GM12878 (cell line): Measurements from ENCODE around the gene FKBP9. TPM values are rescaled to one million over a fixed set of nuclear protein-coding genes. Genes with fewer than 3 reads are reported as not detected.

Source experiments
- ATAC-seq: fragments of 200-7000 bp; cut with Tn5 transposase; 3 replicates; pipeline ENCODE4 v1.9.1; 2020; ENCODE audit warnings: mild to moderate bottlenecking, moderate library complexity
- BruUV-seq: library from RNA; stranded (reverse); fragments of 400-500 nt; replicated peaks from 2 replicates; lab custom pipeline; 2021; lab: Mats Ljungman, UMichigan
- CTCF ChIA-PET: fragments of 300-600 bp; sonication (Branson Sonifier 250); formaldehyde crosslinking; extraction: SDS; loops from one replicate; lab custom pipeline; 2021; ENCODE audit warnings: inconsistent platforms; lab: Yijun Ruan, JAX
- POLR2A ChIA-PET: fragments of 350-600 bp; formaldehyde crosslinking; extraction: SDS; loops from one replicate; lab custom pipeline; 2021; ENCODE audit warnings: inconsistent platforms; lab: Charles Lee
- RAD21 ChIA-PET: fragments of 300-600 bp; sonication (Branson Sonifier 250); formaldehyde crosslinking; loops from one replicate; lab custom pipeline; 2023; ENCODE audit warnings: antibody characterized with exemption; ENCODE audit not compliant: unreplicated experiment; lab: Charles Lee
- SMC1A ChIA-PET: fragments of 300-600 bp; sonication (Branson Sonifier 250); formaldehyde crosslinking; loops from one replicate; lab custom pipeline; 2023; ENCODE audit not compliant: unreplicated experiment, uncharacterized antibody; lab: Charles Lee
- DNase-seq: peaks from one replicate; pipeline ENCODE4 v3.0.0-alpha.2; 2011; ENCODE audit warnings: low read depth, low spot score
- FAIRE-seq: peaks from 3 replicates; lab custom pipeline; 2011; peaks lifted over from hg19 to GRCh38; lab: Jason Lieb, UNC
- H2AFZ ChIP-seq: 2 replicates; pipeline ENCODE4 v1.6.0; 2011; ENCODE audit warnings: low read depth, low read length, control low read depth; ENCODE audit not compliant: control insufficient read depth
- H3K27ac ChIP-seq: 2 replicates; pipeline ENCODE4 v1.5.1; 2011; ENCODE audit warnings: control low read depth; ENCODE audit not compliant: control insufficient read depth, insufficient read depth
- H3K27me3 ChIP-seq, 2 experiments: replicated peaks in 1 of 2; 2 replicates each; pipeline versions ENCODE4 v1.6.0 to v1.6.1; 2011; ENCODE audit warnings: low read length in 1 of 2; ENCODE audit not compliant: control insufficient read depth in 2 of 2, insufficient read depth in 2 of 2
- H3K36me3 ChIP-seq, 2 experiments: 2 replicates each; pipeline ENCODE4 v1.5.1; 2011; ENCODE audit warnings: low read length in 1 of 2; ENCODE audit not compliant: control insufficient read depth in 2 of 2, insufficient read depth in 2 of 2
- H3K4me1 ChIP-seq: 2 replicates; pipeline ENCODE4 v1.6.1; 2011; ENCODE audit warnings: mild to moderate bottlenecking, low read length, moderate library complexity, mixed read lengths; ENCODE audit not compliant: control insufficient read depth, insufficient read depth
- H3K4me2 ChIP-seq: 2 replicates; pipeline ENCODE4 v1.6.0; 2011; ENCODE audit warnings: control low read depth; ENCODE audit not compliant: control insufficient read depth, insufficient read depth
- H3K4me3 ChIP-seq: fragments of 200-600 bp; sonication (generic); 2 replicates; pipeline ENCODE4 v1.5.1; 2016
- H3K79me2 ChIP-seq: 2 replicates; pipeline ENCODE4 v1.6.0; 2011; ENCODE audit warnings: low read length; ENCODE audit not compliant: control insufficient read depth, insufficient read depth
- H3K9ac ChIP-seq: 2 replicates; pipeline ENCODE4 v1.8.0; 2011; ENCODE audit warnings: low read length, control low read depth, mixed read lengths; ENCODE audit not compliant: control insufficient read depth, insufficient read depth
- H3K9me3 ChIP-seq: replicated peaks from 3 replicates; pipeline ENCODE4 v1.5.1; 2011; ENCODE audit warnings: mild to moderate bottlenecking, low read length; ENCODE audit not compliant: control insufficient read depth, insufficient read depth
- H4K20me1 ChIP-seq: 2 replicates; pipeline ENCODE4 v1.6.0; 2011; ENCODE audit not compliant: control insufficient read depth, insufficient read depth
- BCL11A ChIP-seq: IDR thresholded peaks from 2 replicates; pipeline ENCODE4 v1.6.1; 2011; ENCODE audit warnings: low read depth, low read length
- CHD1 ChIP-seq: IDR thresholded peaks from 2 replicates; pipeline ENCODE4 v1.6.1; 2012; ENCODE audit warnings: low read depth, low read length, improper control_type of control experiment
- EZH2 ChIP-seq: IDR thresholded peaks from 2 replicates; pipeline ENCODE4 v1.6.1; 2012; ENCODE audit warnings: low read depth, mild to moderate bottlenecking, control low read depth, inconsistent platforms, low read length, borderline replicate concordance; ENCODE audit not compliant: control insufficient read depth
- HDGF ChIP-seq: fragments of 450-650 bp; IDR thresholded peaks from 2 replicates; pipeline ENCODE4 v1.6.1; 2016; ENCODE audit warnings: antibody characterized with exemption
- MEF2A ChIP-seq: IDR thresholded peaks from 2 replicates; pipeline ENCODE4 v1.6.1; 2011; ENCODE audit warnings: low read depth, mild to moderate bottlenecking, low read length, moderate library complexity; ENCODE audit not compliant: insufficient read depth
- MTA2 ChIP-seq: fragments of 450-650 bp; IDR thresholded peaks from 2 replicates; pipeline ENCODE4 v1.6.1; 2016; ENCODE audit warnings: low read depth, mild to moderate bottlenecking, moderate library complexity
- MYB ChIP-seq: fragments of 150-350 bp; IDR thresholded peaks from 2 replicates; pipeline ENCODE4 v1.6.1; 2014; ENCODE audit warnings: mild to moderate bottlenecking, low read depth, low read length, borderline replicate concordance
- POLR2A ChIP-seq: IDR thresholded peaks from 2 replicates; pipeline ENCODE4 v1.6.1; 2011; ENCODE audit warnings: low read depth, mild to moderate bottlenecking, low read length
- RAD21 ChIP-seq: IDR thresholded peaks from 2 replicates; pipeline ENCODE4 v1.6.1; 2011; ENCODE audit warnings: mild to moderate bottlenecking, low read depth, low read length, moderate library complexity; ENCODE audit not compliant: insufficient read depth
- TCF7 ChIP-seq: IDR thresholded peaks from 2 replicates; pipeline ENCODE4 v1.6.1; 2014; ENCODE audit warnings: antibody characterized with exemption, borderline replicate concordance
- WGBS: methylation state at CpG from one replicate; pipeline ENCODE4 v1.1.6; 2016; ENCODE audit warnings: low lambda C conversion rate; ENCODE audit not compliant: insufficient replicate concordance, insufficient coverage; ENCODE audit errors: missing lambda C conversion rate; 5-methylcytosine and 5-hydroxymethylcytosine counted together
- in situ Hi-C: fragments of 300-500 bp; cut with MboI; formaldehyde crosslinking; loops from 9 replicates; pipeline ENCODE4 v1.14.3; 2018; ENCODE audit warnings: mixed read lengths
- intact Hi-C: fragments of 100-400 bp; cut with micrococcal nuclease; formaldehyde crosslinking; loops from one replicate; pipeline ENCODE4 v1.14.2; 2022; ENCODE audit not compliant: unreplicated experiment
- polyA plus RNA-seq, 11 experiments: library from polyadenylated mRNA; depleted of rRNA in 4 of 11; unstranded in 6 of 11; stranded (reverse) in 5 of 11; fragments of >200 nt; fragmentation: Nextera tagmentation in 4 of 11; fragmentation: Illumina TruSeq in 1 of 11; extraction: Ambion mirVana in 4 of 11; extraction: Trizol in 1 of 11; gene quantifications; 1 replicate in 1 of 11; 2 replicates in 10 of 11; pipeline versions ENCODE4 v1.2.1 to v1.2.3, GENCODE V29; 2011 to 2016; ENCODE audit warnings: inconsistent platforms in 2 of 11, missing spikeins in 2 of 11, low read depth in 1 of 11
- total RNA-seq, 4 experiments: library from RNA; depleted of rRNA in 3 of 4; stranded (reverse); fragments of >200 nt in 3 of 4; fragmentation: Illumina TruSeq in 1 of 4; extraction: Trizol in 1 of 4; gene quantifications; 2 replicates each; pipeline versions ENCODE4 v1.2.1 to v1.2.3, GENCODE V29; 2013 to 2021
- TF ChIP-seq, protein P1 (sequence below): fragments of 450-650 bp; IDR thresholded peaks from 2 replicates; pipeline ENCODE4 v1.6.1; 2017; ENCODE audit warnings: mild to moderate bottlenecking
- TF ChIP-seq, protein P2 (sequence below): IDR thresholded peaks from 2 replicates; pipeline ENCODE4 v1.6.1; 2012; ENCODE audit warnings: improper control_type of control experiment, low read depth, low read length; ENCODE audit not compliant: insufficient replicate concordance

Gene FKBP9
- total and polyA plus RNA-seq, 10 of the 15 experiments (the other 5 are each of a cell fraction or from before 2014, with no cell fraction given), result 0.04 to 6.6 (median 2.6) TPM

DNA sequence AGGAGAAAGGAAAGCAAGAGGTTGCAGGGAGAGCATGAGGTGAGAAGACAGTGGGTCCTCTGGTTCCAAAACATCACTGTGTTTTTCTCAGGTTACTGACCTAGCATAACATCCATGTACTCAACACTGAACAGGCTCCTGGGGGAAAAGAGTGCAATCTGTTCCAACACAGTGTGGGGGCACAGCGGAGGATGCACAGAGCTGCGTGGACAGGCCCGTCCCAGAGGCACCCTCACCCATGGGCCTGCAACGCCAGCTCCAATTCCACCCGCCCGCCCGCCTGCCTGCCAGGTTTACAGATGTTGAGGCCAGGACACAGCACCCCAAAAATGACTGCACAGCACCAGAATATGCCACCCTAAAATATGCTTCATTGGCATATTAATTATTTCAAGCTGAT, 26.9 kb upstream of the FKBP9 start:
- TF ChIP-seq, protein P1, sequence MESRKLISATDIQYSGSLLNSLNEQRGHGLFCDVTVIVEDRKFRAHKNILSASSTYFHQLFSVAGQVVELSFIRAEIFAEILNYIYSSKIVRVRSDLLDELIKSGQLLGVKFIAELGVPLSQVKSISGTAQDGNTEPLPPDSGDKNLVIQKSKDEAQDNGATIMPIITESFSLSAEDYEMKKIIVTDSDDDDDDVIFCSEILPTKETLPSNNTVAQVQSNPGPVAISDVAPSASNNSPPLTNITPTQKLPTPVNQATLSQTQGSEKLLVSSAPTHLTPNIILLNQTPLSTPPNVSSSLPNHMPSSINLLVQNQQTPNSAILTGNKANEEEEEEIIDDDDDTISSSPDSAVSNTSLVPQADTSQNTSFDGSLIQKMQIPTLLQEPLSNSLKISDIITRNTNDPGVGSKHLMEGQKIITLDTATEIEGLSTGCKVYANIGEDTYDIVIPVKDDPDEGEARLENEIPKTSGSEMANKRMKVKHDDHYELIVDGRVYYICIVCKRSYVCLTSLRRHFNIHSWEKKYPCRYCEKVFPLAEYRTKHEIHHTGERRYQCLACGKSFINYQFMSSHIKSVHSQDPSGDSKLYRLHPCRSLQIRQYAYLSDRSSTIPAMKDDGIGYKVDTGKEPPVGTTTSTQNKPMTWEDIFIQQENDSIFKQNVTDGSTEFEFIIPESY, result no peak
- TF ChIP-seq BCL11A (no peak), MTA2 (no peak), CHD1 (no peak), EZH2 (no peak), POLR2A (no peak), HDGF (no peak), MEF2A (no peak), MYB (no peak), TCF7 (no peak), RAD21 (no peak)
- TF ChIP-seq, protein P2, sequence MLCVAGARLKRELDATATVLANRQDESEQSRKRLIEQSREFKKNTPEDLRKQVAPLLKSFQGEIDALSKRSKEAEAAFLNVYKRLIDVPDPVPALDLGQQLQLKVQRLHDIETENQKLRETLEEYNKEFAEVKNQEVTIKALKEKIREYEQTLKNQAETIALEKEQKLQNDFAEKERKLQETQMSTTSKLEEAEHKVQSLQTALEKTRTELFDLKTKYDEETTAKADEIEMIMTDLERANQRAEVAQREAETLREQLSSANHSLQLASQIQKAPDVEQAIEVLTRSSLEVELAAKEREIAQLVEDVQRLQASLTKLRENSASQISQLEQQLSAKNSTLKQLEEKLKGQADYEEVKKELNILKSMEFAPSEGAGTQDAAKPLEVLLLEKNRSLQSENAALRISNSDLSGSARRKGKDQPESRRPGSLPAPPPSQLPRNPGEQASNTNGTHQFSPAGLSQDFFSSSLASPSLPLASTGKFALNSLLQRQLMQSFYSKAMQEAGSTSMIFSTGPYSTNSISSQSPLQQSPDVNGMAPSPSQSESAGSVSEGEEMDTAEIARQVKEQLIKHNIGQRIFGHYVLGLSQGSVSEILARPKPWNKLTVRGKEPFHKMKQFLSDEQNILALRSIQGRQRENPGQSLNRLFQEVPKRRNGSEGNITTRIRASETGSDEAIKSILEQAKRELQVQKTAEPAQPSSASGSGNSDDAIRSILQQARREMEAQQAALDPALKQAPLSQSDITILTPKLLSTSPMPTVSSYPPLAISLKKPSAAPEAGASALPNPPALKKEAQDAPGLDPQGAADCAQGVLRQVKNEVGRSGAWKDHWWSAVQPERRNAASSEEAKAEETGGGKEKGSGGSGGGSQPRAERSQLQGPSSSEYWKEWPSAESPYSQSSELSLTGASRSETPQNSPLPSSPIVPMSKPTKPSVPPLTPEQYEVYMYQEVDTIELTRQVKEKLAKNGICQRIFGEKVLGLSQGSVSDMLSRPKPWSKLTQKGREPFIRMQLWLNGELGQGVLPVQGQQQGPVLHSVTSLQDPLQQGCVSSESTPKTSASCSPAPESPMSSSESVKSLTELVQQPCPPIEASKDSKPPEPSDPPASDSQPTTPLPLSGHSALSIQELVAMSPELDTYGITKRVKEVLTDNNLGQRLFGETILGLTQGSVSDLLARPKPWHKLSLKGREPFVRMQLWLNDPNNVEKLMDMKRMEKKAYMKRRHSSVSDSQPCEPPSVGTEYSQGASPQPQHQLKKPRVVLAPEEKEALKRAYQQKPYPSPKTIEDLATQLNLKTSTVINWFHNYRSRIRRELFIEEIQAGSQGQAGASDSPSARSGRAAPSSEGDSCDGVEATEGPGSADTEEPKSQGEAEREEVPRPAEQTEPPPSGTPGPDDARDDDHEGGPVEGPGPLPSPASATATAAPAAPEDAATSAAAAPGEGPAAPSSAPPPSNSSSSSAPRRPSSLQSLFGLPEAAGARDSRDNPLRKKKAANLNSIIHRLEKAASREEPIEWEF, result no peak
- in situ Hi-C loops, result no loop called here
- FAIRE-seq, result no peak
- H3K9me3 ChIP-seq, result no peaks in the 10 kb centered on the region
- H3K4me3 ChIP-seq, result no peak overlapping the region
- intact Hi-C loops, result no loop called here
- RAD21 ChIA-PET, result no interaction called here
- H3K27ac ChIP-seq, result no peak overlapping the region
- H3K4me2 ChIP-seq, result no peak overlapping the region
- H4K20me1 ChIP-seq, result no peaks in the 10 kb centered on the region
- no peaks in the 10 kb centered on the region; the same call in 1 of the 2 replicates for H3K4me1 ChIP-seq
- POLR2A ChIA-PET, result no interaction called here
- BruUV-seq, result no TSS peak
- H3K9ac ChIP-seq, result no peak overlapping the region
- SMC1A ChIA-PET, result no interaction called here
- DNase-seq, result no peak
- H2AFZ ChIP-seq, result no peak overlapping the region
- no peaks in the 10 kb centered on the region; a peak in 1 of 4 replicates for H3K27me3 ChIP-seq
- WGBS, result 97% methylated on average over 7 of the region's 7 CpGs
- H3K36me3 ChIP-seq, result peaks cover 0 to 3% of the 10 kb centered on the region in 2 experiments; a peak in 1 of 4 replicates
- H3K79me2 ChIP-seq, result no peaks in the 10 kb centered on the region
- ATAC-seq, result no peak
- CTCF ChIA-PET, result interaction anchor here (0.6 to 0.7 kb wide), 2 partner anchors 11 to 442 kb away, joined by 3 to 4 read pairs; no protein-coding TSS in a partner anchor
